GM18499 (cell line): ENCODE data around the gene COL12A1.
"Not testable (repeated sequence)": the region's sequence is repeated elsewhere in the genome, so short reads cannot be mapped to it uniquely, and the experiment has no call there.

Source experiments
- ATAC-seq: cut with Tn5 transposase; IDR thresholded peaks from one replicate; pipeline ENCODE4 v1.9.1; 2021; ENCODE audit warnings: moderate number of reproducible peaks; ENCODE audit not compliant: insufficient read depth, unreplicated experiment

COL12A1 gene

DNA sequence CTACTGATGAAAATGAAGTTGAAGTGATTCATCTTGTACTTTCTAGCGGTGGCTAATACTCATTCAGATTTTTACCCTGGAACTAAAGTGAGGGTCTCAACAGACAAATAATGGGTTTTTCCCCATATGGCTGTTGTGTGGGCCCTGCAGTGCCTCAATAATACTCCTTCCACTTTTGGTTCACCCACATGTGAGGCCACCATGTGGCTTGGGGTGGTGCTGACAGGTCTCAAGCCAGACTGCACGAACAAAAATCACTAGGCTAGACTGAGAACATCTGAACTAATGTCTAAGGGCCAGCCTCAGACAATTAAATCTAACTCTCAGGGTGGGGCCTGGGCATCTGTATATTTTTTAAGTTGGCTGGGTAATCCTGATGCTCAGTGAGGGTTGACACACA is 7.9 kb upstream of the COL12A1 start:
- no peak for ATAC-seq

DNA sequence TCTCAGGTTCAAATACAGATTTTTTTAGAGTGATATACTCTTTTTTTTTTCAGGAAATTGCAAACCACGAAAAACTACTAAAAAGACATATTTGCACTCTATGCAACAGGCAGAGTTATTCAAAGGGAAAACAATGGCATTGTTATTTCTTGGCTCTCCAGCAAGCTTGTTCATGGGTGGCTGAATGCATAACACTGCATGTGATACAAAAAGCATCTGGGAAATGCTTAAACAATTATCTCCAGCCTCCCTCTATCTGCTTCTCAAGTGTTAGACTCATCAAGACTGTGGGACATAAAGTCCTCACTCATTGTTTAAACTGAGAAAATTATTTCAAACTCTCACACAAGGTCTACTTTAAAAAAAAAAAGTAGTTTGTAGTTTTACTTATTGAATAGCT is 7.3 kb upstream of the COL12A1 start:
- no peak for ATAC-seq

DNA sequence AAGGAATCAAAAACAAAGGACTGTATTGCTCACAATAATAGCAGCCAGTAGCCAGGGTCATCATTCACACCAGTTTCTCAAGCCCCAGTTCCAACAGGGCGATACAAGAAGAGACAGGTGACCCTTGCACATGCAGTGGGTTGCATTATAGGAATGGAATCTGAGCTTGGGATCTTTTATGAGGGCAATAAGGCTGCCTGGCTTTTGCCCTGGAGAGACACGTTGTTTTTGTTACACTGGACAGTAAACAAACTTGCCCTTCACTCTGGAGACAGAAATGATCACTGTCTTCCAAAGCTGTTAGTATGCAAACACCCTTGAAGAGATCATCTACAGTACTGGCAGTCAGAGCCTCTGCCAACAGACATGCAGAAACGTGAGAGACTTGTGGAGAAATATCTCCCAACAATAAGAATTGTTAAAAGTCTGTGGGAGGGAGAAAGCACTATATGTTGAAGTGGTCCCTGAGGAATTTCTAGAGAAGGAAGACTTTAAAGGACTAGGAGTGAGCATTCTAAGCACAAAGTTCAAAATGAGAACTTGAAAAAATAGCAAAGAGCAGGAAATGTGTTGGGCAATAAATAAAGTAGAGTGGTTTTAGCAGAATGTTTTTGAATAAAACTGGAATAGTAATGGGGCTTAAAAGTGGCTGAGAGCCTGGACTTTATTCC is 6.2 kb upstream of the COL12A1 start:
- ATAC-seq: no peak

DNA sequence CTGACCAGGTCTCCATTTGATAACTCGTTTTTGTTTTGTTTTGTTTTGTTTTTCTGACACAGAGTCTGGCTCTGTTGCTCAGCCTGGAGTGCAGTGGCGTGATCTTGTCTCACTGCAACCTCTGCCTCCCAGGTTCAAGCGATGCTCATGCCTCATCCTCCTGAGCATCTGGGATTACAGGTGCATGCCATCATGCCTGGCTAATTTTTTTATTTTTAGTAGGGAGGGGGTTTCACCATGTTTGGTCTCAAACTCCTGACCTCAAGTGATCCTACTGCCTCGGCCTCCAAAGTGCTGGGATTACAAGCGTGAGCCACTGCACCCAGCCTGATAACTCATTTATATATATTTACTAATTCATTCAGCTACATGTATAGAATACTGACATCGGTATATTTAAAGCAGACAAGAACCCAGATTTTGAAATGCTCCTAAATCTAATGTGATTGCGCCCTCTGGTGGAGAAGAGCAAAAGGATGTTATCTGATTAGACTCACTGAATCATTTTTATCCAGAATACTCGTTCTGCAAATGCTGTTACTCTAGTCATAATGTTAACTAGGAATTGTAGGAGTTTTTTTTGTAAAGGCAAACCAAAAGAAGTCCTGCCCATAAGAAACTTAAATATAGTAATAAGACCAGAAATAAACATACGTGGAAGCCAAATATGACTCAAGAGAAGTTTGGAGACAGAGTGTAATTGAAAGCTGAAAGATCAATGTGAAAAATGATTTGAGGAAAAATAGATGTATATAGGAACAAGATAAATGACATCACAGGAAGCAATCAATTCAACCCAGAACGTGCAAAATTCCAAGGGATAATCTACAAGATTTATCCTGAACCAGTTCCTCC is 5.3 kb upstream of the COL12A1 start:
- no peak for ATAC-seq

DNA sequence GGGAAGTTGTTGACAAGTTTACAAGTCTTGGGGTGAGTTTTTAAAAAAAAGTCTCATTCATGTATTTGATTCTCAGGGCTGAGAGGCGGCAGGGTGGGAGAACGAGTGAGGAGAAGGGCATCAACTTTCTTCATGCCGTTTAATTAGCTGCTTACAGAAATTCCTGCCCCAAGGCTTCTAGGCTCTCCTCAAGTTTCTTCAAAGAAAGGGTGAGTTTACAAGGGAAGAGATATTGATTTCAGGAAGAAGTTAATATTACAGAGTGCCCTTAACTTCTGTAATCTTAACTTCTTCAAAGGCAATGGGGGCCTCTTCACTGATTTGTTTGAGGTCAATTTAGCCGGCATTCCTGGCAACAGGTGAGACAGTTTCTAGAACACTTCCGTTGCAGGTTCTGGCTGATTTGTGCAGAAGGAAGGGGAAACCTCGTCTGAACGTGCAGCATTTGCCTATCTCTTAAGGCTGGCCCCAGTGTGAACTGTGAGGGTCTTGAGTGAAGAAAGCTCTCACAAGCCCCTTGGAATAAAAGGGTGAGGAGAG is 3.4 kb upstream of the COL12A1 start:
- no peak for ATAC-seq

DNA sequence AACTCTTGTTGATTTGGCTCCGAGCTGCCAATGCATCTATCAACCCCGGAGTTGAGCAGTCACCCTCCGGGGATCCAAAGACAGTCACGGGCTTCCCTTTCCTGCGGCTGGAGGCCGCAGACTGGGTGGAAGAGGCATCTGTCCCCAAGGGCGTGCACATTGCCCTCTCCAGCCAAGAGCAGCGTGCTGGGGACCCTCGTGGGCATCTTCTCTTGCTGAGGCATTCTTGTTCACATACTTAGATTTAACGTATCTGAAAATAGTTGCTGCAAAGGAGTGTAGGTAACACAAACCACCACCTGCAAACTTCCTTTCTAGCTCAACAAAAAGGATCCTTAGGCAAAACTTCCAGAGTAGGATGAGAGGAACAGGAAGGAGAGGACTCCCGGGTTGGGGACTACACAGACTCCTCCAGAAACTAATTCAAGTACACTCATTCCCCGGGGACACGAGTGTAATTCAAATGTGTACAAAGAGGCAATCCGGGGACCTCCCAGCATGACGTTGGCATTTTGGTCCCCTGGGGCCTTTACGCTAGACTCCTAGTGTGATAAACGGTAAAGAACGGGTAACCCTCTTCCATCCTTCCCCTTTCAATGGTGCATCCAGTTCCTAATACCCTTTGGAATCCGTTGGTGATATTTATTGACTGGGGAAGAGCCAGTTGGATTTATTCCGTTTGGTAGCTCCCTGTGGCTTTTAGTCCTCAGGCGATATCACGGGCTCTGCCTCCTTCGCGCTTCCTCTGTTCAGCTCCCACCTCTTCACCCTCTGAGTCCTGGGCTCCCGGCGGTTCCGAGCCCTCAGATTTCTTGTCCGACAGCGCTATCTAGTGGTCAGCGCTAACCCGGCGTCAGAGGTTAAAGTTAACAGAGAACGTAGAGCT is 2.7 kb upstream of the COL12A1 start:
- peak; percentile 75 for ATAC-seq

DNA sequence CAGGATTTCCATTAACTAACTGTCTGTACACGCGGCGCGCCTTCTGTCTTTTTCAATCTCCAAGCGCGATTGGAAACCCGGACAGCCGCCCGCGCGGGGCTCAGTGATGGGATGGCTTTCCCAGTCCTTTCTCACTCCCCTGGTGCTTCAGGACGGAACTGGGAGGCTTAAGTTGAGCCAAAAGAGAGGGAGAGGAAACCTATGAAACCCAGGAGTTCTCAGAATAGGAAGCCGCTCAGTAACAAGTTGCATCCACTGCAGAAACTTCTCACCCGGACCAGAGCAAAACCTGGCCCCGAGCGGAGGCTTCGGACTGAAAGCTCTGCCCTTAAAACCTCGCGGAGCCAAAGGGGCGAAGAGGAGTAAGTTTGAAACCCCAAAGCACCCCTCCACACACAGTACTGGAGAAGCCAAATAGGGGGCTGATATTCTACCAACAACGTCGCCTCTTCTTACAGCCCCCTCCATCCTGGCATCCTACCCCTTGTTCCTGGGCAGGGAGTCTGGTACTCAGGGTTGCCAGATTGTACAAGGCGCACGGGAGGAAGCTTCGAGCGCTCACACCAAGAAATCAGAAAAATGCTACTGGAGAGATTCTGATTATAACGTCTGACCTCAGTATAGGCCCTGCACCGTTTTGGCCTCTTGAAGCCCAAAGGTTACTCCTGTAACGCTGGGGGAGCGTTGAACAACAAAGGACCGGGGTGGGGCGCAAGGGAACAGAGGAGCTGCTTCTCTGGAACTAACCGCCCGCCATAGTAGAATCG is 906 bp upstream of the COL12A1 start:
- no peak for ATAC-seq

DNA sequence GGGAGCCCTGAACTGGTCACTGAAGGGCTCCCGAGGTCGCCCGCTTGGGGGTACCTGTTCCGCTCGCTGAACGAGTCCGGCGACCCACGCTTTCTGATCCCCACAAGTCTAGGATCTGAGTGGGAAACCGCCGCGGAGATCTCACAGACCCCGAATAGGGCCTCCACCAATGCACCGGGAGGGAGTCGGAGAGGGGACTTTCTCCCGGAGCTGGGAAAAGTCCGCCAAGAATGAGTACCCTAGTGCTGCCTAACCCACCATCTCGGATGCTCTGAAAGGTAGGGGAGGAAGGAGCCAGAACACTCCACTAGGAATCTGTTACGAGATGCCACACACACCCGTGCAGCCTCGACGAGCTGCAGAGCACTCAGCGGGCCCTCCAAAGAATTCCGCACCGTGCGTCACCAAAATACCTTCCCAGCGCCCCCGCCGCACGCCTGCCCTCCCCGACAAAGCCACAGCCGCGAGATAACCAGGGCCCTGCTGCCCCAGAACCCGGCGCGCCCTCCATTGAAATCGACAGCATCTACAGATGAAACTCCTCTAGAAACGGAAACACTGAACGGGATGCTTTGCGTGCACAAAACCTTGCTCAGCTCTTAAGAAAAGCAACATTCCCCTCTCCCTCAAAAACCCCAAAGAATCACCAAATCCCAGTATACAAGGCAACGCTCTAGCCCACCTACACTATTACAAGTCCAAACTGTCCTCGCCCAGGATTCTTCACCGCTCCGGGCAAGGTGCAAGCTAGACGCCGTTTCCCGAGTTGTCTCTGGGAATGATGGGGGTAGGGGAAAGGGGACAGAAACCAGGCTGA is 686 bp downstream of the COL12A1 start:
- ATAC-seq: no peak

DNA sequence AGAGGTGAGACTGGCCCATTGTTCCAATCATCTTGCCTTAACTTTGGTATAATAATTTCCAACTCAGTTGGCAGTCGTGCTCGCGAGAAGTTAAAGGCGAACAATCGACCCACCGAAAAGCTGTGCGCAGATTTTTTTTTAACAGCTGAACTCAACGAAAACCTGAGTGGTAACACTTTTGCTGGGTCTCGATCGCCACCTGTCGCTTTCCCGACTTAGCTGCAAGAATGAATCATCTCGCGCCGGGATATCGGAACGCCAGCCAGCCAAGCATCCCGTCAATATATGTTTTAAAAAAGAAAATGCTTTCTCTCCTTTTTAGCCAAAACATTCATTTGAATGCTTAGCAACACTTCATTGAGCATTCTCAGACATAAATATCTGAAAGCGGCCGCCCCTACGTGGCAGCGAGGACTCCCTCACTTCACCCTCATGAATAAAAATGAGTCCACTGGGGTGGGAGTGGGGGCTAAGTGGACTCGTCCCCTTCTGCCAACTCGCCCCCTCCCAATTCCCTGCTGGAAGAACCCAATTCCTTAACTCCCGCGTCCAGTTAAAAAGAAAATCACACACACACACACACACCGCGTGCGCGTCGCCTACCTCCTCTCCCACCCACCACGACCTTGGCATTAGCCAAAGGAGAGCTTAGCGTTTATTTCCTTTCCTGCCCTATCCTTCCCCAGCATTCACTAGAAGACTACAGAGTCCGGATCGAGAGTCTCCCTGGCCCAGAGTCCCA is 1.5 kb downstream of the COL12A1 start:
- ATAC-seq: no peak

DNA sequence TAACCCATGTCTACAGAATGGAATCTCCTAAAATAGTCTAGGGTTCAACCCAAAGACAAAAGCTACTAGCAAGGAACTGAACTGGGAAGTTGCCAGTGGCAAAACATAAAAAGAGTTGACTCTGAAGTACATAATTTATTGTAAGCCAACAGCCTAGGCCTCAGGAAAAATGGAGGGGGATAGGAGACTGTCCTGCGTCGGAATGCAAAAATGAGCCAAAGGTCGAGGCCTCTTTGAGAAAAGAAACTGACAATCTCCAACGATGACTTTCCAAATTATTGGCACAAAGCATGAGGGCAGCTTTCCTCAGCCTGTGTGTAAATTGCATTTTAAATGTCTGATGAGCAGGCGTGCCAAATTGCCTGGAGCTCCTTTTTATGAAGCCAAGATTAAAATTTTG is 2.1 kb downstream of the COL12A1 start:
- no peak for ATAC-seq

DNA sequence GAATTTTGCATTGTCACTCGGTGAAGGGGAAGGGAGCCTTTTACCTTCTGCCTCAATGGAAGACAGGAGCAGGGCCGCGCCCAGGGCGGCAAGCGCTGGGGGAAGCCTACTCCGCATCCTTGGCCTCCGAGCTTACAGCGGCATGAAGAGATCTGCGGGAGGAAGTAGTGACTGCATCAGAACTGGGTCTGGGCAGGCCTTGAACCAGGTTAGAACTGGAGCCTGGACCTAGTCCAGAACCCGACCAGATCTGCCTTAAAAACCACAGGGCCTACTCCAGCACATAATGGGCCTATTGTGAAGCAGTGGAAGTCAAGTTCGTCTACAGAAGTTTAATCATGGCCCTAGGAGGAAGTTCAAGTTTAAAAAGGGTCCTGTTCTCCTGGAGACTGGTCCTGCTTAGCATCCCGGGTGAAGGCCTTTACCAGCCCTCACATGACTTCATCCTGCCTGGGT is 3.1 kb downstream of the COL12A1 start:
- ATAC-seq: no peak

DNA sequence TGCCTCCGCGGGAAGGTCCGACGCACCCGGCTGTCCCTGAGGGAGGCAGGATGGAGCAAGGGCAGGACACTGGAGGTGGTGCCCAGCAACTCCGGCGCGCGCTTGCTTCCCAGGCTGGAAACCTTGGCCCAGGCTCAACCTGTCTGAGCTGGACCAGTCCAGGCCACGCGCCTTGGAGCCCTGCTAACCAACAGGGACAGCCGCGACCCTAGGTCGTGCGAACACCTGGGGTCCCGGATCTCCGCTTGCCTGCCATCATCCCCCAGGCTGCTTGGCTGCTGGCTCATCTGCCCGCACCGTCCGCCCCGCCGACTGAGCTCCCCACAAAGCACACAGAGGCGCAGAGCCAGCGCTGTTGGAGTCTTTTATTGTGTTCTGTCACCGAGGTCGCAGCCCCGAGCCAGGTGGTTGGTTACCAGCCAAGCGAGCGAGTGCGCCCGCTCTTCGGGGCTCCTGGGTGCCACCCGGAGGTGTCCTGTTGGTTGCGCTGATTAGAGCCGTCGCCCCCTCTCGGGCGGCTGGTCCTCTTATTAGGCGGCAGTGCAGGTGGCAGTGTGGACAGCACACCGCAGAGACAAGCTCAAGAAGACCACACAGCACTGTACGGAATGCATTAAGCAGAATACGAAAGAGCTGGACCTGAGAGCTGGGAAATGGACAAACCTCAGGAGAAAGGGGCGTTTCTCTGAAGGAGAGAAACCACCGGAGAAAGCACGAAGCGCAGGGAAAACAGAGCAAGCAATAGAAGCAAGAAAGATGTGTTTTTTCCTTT is 3.8 kb downstream of the COL12A1 start:
- ATAC-seq: no peak

DNA sequence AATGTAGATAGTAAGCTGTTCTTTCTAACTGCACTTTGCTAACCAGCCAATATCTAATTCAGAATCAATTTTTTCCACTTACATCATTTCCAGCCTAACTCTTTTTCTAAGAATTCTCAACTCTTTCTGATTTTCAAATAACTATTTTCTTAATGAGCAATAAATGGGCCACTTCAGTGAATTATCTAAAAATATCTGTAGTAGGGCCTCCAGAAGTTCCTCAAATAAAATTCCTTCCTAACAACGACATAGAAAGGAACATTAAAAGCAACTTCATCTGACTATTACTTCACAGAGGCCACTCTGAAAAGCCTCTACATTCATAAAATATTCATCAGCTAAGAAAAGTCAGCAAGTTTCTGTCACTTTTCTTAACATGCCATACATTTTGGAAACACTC is 4.8 kb downstream of the COL12A1 start:
- ATAC-seq: no peak

DNA sequence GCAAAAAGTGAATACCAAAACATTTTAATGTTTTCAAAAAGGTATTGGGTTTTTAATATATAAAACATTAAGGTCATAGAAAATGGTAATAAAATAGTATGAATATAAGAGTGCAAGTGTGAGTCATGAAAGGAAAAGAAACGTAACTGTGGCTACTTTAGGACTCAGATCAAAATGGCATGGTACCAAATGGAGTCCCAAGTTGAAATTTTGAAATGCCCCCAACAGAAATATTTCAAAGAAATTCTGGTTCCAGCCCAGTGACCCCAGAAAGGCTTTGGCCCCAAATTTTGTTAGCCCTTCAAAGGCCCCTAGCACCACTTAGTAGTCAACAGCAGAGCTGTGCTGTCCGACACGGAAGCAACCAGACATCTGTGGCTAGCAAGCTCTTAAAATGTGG is 6.0 kb downstream of the COL12A1 start:
- no peak for ATAC-seq

DNA sequence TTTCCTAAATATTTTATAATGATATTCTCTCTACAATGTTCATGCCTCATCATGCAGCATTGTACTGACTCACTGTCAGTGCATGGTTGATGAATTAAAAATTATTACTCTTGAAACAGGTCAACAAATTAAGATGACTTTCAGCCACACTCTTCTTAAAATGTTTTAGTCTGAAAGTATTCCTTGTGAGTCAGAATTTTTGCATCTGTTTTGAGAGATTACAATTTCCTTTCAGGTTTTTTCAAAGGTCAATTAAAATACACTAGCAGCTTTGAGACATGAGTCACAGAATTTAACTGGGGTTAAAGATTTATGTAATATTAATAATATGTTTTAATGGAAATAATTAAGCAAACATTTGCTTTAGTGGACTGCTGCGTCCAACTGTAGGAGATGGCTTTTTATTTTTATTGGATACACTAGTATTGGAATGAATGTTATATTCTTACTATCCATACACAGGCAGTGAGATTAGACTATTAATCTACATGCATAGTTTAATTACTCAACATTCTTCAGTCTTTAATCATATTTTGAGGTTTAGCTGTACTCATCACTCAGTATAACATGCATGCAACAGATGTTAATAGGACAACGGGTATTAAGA is 9.7 kb downstream of the COL12A1 start:
- ATAC-seq: no peak

DNA sequence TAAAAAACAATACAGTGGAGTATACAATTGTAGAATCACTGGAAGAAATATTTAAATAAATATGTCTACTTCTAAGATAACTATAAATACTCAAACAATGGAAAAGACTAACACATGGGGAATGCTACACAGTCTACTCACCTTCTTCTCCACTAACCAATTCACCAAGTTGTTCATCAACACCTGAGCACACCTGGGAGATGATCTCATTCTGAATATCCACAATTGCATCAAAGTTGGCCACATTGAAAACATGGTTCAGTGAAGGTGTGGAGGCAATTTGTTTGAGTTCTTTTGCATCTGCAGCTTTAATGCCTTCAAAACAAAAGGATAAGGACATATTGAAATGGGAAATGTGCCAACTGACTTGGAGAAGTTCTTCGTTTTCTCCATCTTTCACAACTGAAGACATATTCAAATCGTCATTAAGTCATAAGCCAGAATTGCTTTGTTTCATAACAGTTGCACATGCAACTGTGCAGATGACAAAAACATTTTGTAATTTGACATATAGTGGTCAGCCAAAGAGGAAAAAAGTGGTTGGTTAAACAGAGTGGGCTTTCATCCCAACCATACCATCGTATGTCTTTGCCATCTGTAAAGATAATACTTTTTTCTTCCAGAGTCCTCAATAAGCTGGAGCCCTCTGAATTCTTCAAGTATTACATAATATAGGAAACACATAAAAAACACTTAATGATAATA is 17.5 kb downstream of the COL12A1 start:
- ATAC-seq: no peak

DNA sequence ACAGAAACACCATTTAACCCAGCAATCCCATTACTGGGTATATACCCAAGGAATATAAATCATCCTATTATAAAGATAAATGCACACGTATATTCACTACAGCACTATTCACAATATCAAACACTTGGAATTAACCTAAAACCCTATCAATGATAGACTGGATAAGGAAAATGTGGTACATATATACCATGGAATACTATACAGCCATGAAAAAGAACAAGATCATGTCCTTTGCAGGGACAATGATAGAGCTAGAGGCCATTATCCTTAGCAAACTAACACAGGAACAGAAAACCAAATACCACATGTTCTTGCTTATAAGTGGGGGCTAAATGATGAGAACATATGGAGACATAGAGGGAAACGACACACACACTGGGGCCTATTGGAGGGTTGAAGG is 19.3 kb downstream of the COL12A1 start:
- ATAC-seq: not testable (repeated sequence)
